Measurements from ENCODE around the gene WDR88. TPM values are rescaled to one million over a fixed set of nuclear protein-coding genes. Genes with fewer than 3 reads are reported as not detected.

Gene WDR88
- total and polyA plus RNA-seq, 2 of the 13 experiments (the other 11 are each of a cell fraction or from before 2014, with no cell fraction given): not detected

GRCh38 chr19:33098055-33098534, 33.8 kb upstream of the WDR88 start (continued):
- TF ChIP-seq BRCA1 (CRISPR knock-in tag; IDR thresholded peaks at IDR 0.05): no peak
- TF ChIP-seq PTBP1 (IDR thresholded peaks at IDR 0.05; ENCODE audit: low read depth, low read length, poor library complexity, severe bottlenecking): no peak
- no peak for TF ChIP-seq ZSCAN22 (CRISPR knock-in tag; IDR thresholded peaks at IDR 0.05)
- no peak for TF ChIP-seq KLF11 (CRISPR knock-in tag; IDR thresholded peaks at IDR 0.05)
- no peak for TF ChIP-seq ZNF142 (CRISPR knock-in tag; IDR thresholded peaks at IDR 0.05)
- no peak for TF ChIP-seq DZIP1 (CRISPR knock-in tag; IDR thresholded peaks at IDR 0.05)
- no peak for TF ChIP-seq SMAD3 (CRISPR knock-in tag; IDR thresholded peaks at IDR 0.05)
- TF ChIP-seq ZNF337 (CRISPR knock-in tag; IDR thresholded peaks at IDR 0.05; ENCODE audit: borderline replicate concordance, low read depth): no peak; the same call in 1 of the 2 replicates
- no peak for TF ChIP-seq NBN (conservative IDR thresholded peaks at IDR 0.05)
- no peak for TF ChIP-seq KLF12 (CRISPR knock-in tag; IDR thresholded peaks at IDR 0.05; ENCODE audit: borderline replicate concordance)
- TF ChIP-seq NCOA5 (CRISPR knock-in tag; IDR thresholded peaks at IDR 0.05): no peak
- TF ChIP-seq SNAPC5 (CRISPR knock-in tag; IDR thresholded peaks at IDR 0.05; ENCODE audit: borderline replicate concordance): no peak
- TF ChIP-seq DNMT3B (CRISPR knock-in tag; conservative IDR thresholded peaks at IDR 0.05): no peak
- no peak for TF ChIP-seq ISX (CRISPR knock-in tag; conservative IDR thresholded peaks at IDR 0.05)
- no peak for TF ChIP-seq HDAC6 (IDR thresholded peaks at IDR 0.05; ENCODE audit: low read depth, low read length)
- no peak for TF ChIP-seq CBX2 (IDR thresholded peaks at IDR 0.05; ENCODE audit: low read depth, low read length)
- no peak for TF ChIP-seq CBX2 (CRISPR knock-in tag; IDR thresholded peaks at IDR 0.05; ENCODE audit: low read depth)
- TF ChIP-seq ZNF709 (CRISPR knock-in tag; IDR thresholded peaks at IDR 0.05): no peak
- no peak for TF ChIP-seq LRRFIP1 (CRISPR knock-in tag; conservative IDR thresholded peaks at IDR 0.05)
- TF ChIP-seq E2F1 (CRISPR knock-in tag; IDR thresholded peaks at IDR 0.05): no peak
